ENCODE measurements around the gene ZNF654.

ZNF654 gene

GRCh38 chr3:88166419-88166971 lies 107.4 kb downstream of the ZNF654 start:
- TF ChIP-seq CTCF (conservative IDR thresholded peaks at IDR 0.05; ENCODE audit: low read length): no peak
- no peak for TF ChIP-seq EZH2phosphoT487 (IDR thresholded peaks at IDR 0.05; ENCODE audit: borderline replicate concordance)
- H3K27me3 ChIP-seq (ENCODE audit: insufficient read depth, low read length, poor library complexity, severe bottlenecking): no peaks in the 10 kb centered on the region
- H3F3A ChIP-seq (ENCODE audit: low read depth): no peaks in the 10 kb centered on the region
- H4K20me1 ChIP-seq (ENCODE audit: insufficient read depth, low read length, poor library complexity, severe bottlenecking): peaks cover 12% of the 10 kb centered on the region
- no peaks in the 10 kb centered on the region for H3K36me3 ChIP-seq (ENCODE audit: insufficient read depth, low read length)
- H2AFZ ChIP-seq (ENCODE audit: low read length): no peak overlapping the region
- no peaks in the 10 kb centered on the region for H3K9me2 ChIP-seq (replicated peaks; ENCODE audit: low read depth, low read length)
- H3K4me3 ChIP-seq (ENCODE audit: low read length, poor library complexity, severe bottlenecking): no peak overlapping the region
- H3K4me1 ChIP-seq (ENCODE audit: insufficient read depth, low read length, poor library complexity, severe bottlenecking): no peaks in the 10 kb centered on the region
- H3K4me2 ChIP-seq (ENCODE audit: low read depth, low read length, poor library complexity, severe bottlenecking): no peak overlapping the region
- H3K79me2 ChIP-seq (ENCODE audit: insufficient read depth, low read length): peaks cover 10% of the 10 kb centered on the region; the same call in 1 of the 2 replicates
- no peak overlapping the region for H3K9ac ChIP-seq (ENCODE audit: low read depth, low read length, poor library complexity, severe bottlenecking)
- H3K9me3 ChIP-seq (ENCODE audit: insufficient read depth, low read depth, low read length): no peaks in the 10 kb centered on the region

- no peaks in the 10 kb centered on the region for H3F3A ChIP-seq (ENCODE audit: low read depth)
- no peaks in the 10 kb centered on the region for H3K9me3 ChIP-seq (ENCODE audit: insufficient read depth, low read depth, low read length)
- no peak overlapping the region for H3K4me2 ChIP-seq (ENCODE audit: low read depth, low read length, poor library complexity, severe bottlenecking)
- no peaks in the 10 kb centered on the region for H3K27me3 ChIP-seq (ENCODE audit: insufficient read depth, low read length, poor library complexity, severe bottlenecking)
- H3K4me3 ChIP-seq (ENCODE audit: low read length, poor library complexity, severe bottlenecking): no peak overlapping the region
- H3K9me2 ChIP-seq (replicated peaks; ENCODE audit: low read depth, low read length): no peaks in the 10 kb centered on the region
- H3K4me1 ChIP-seq (ENCODE audit: insufficient read depth, low read length, poor library complexity, severe bottlenecking): no peaks in the 10 kb centered on the region
- no peaks in the 10 kb centered on the region for H3K36me3 ChIP-seq (ENCODE audit: insufficient read depth, low read length)
- H4K20me1 ChIP-seq (ENCODE audit: insufficient read depth, low read length, poor library complexity, severe bottlenecking): peaks cover 8% of the 10 kb centered on the region
- no peak overlapping the region for H3K9ac ChIP-seq (ENCODE audit: low read depth, low read length, poor library complexity, severe bottlenecking)
- peaks cover 8% of the 10 kb centered on the region; the same call in 1 of the 2 replicates for H3K79me2 ChIP-seq (ENCODE audit: insufficient read depth, low read length)
- H2AFZ ChIP-seq (ENCODE audit: low read length): no peak overlapping the region
- TF ChIP-seq CTCF (conservative IDR thresholded peaks at IDR 0.05; ENCODE audit: low read length) (no peak), EZH2phosphoT487 (IDR thresholded peaks at IDR 0.05; ENCODE audit: borderline replicate concordance) (no peak)
Observed at GRCh38 chr3:88167173-88167572, 108.1 kb downstream of the ZNF654 start.

GRCh38 chr3:88167704-88168103 lies 108.6 kb downstream of the ZNF654 start:
- TF ChIP-seq CTCF (conservative IDR thresholded peaks at IDR 0.05; ENCODE audit: low read length): no peak
- no peak for TF ChIP-seq EZH2phosphoT487 (IDR thresholded peaks at IDR 0.05; ENCODE audit: borderline replicate concordance)
- Histone ChIP-seq H3K4me3 (ENCODE audit: low read length, poor library complexity, severe bottlenecking) (no peak overlapping the region), H2AFZ (ENCODE audit: low read length) (no peak overlapping the region), H3K9me3 (ENCODE audit: insufficient read depth, low read depth, low read length) (no peaks in the 10 kb centered on the region), H3K36me3 (ENCODE audit: insufficient read depth, low read length) (no peaks in the 10 kb centered on the region), H3K27me3 (ENCODE audit: insufficient read depth, low read length, poor library complexity, severe bottlenecking) (no peaks in the 10 kb centered on the region), H3K9me2 (replicated peaks; ENCODE audit: low read depth, low read length) (no peaks in the 10 kb centered on the region), H3K79me2 (ENCODE audit: insufficient read depth, low read length) (peaks cover 3% of the 10 kb centered on the region; the same call in 1 of the 2 replicates), H3K4me1 (ENCODE audit: insufficient read depth, low read length, poor library complexity, severe bottlenecking) (no peaks in the 10 kb centered on the region), H3K4me2 (ENCODE audit: low read depth, low read length, poor library complexity, severe bottlenecking) (no peak overlapping the region), H3F3A (ENCODE audit: low read depth) (no peaks in the 10 kb centered on the region), H4K20me1 (ENCODE audit: insufficient read depth, low read length, poor library complexity, severe bottlenecking) (peaks cover 2% of the 10 kb centered on the region), H3K9ac (ENCODE audit: low read depth, low read length, poor library complexity, severe bottlenecking) (no peak overlapping the region)

Measured in Loucy (cell line).